Stimulated activated CD4-positive, alpha-beta T cell treated with anti-CD3 and anti-CD28 coated beads, Interleukin-12 subunit alpha, Interleukin-12 subunit beta, amount 100 ng/mL, for 24 hours (primary cell): ENCODE results near the gene UCP3.

Source experiments
- DNase-seq, 2 experiments: peaks; one replicate each; pipeline ENCODE4 v3.0.0-alpha.2; 2020; ENCODE audit warnings: low read depth in 2 of 2

Gene UCP3

GRCh38 chr11:73956876-73957653 lies 51.8 kb downstream of the UCP3 start:
- no peak for DNase-seq

DNA sequence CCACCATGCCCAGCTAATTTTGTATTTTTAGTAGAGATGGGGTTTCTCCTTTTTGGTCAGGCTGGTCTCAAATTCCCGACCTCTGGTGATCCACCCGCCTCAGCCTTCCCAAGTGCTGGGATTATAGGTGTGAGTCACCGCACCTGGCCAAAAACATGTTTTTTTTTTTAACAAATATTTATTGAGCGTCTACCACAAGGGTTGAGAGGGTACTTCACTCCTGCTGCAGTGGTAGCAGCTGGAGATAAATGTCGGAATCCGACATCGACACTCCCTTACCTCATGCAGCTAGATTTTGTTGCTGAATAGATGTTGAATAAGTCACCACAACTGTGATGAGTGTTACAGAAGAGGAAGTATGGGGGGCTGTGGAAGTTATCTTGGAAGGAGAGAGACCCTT lies 57.1 kb downstream of the UCP3 start:
- DNase-seq, result no peak

DNA sequence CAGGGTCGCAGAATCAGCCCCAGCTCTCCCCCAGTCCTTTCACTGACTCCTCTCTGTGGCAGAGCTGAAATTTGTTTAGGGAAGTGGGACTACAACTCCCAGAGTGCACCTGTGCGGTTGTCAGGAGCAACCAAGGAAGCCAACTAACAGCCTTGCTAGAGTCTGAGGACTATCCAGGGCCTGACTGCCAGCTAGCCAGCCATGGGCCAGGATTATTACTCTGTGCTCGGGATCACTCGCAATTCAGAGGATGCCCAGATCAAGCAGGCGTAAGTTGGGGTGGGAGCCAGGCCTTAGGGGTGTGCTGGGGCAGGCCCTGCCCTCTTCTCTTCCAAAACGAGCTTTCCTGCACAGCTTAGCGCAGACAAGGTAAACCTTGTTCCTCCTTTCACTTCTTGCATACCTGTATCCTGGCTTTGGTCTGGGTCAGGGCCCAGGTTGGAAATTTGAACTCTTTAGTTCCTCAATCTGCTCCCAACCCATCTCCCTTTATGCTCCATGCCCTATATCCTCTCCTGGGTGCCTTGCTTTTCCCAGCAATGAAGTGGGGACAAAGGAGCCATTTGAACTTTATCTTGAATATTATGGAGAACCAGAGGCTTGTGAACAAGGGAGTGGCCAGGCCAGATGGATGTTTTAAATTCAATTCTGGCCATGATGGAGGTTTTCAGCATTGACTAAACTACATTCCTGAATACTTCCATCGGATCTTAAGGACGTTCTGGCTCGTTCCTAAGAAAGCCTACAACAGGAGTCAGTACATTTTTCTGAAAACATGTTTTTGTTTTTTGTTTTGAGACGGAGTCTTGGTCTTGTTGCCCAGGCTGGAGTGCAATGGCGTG lies 57.8 kb downstream of the UCP3 start, which contains the start of gene DNAJB13:
TSS of gene DNAJB13 (plus strand) at position 158 of the 842 bp plus-strand sequence. CDS start at position 202, 44 bp downstream.
- DNase-seq, result no peak
